ENCODE measurements around the gene NRP2. TPM values are rescaled to one million over a fixed set of nuclear protein-coding genes. Genes with fewer than 3 reads are reported as not detected.

Gene NRP2
- polyA plus RNA-seq, 1 experiment: 114 TPM

- Histone ChIP-seq H3K27ac (ENCODE audit: low read depth, low read length) (no peak overlapping the region), H3K4me3 (ENCODE audit: low read depth, low read length) (no peak overlapping the region), H3K9me3 (ENCODE audit: control insufficient read depth, insufficient read depth, low read length) (no peaks in the 10 kb centered on the region), H3K27me3 (ENCODE audit: control insufficient read depth, insufficient read depth, low read length) (no peaks in the 10 kb centered on the region)
- no peak for DNase-seq (ENCODE audit: low read depth, low spot score)
- TF ChIP-seq CTCF (IDR thresholded peaks at IDR 0.05; ENCODE audit: low read depth, low read length): no peak
- CTCF ChIA-PET: no interaction called here
- POLR2A ChIA-PET: no interaction called here
Measured at GRCh38 chr2:205783872-205784499, 101.7 kb downstream of the NRP2 start.

- POLR2A ChIA-PET: no interaction called here
- H3K4me3 ChIP-seq (ENCODE audit: low read depth, low read length): no peak overlapping the region
- no peaks in the 10 kb centered on the region for H3K27me3 ChIP-seq (ENCODE audit: control insufficient read depth, insufficient read depth, low read length)
- no peak overlapping the region for H3K27ac ChIP-seq (ENCODE audit: low read depth, low read length)
- CTCF ChIA-PET: interaction anchor here (1.1 kb wide), 1 partner anchor 10 kb away, joined by 3 read pairs; no protein-coding TSS in a partner anchor
- DNase-seq (ENCODE audit: low read depth, low spot score): no peak
- TF ChIP-seq CTCF (IDR thresholded peaks at IDR 0.05; ENCODE audit: low read depth, low read length): no peak
- no peaks in the 10 kb centered on the region for H3K9me3 ChIP-seq (ENCODE audit: control insufficient read depth, insufficient read depth, low read length)
Measured at GRCh38 chr2:205785507-205786260, 103.4 kb downstream of the NRP2 start.

GRCh38 chr2:205786976-205787375, 104.7 kb downstream of the NRP2 start:
- CTCF ChIA-PET: no interaction called here
- Histone ChIP-seq H3K9me3 (ENCODE audit: control insufficient read depth, insufficient read depth, low read length) (no peaks in the 10 kb centered on the region), H3K4me3 (ENCODE audit: low read depth, low read length) (no peak overlapping the region), H3K27ac (ENCODE audit: low read depth, low read length) (no peak overlapping the region), H3K27me3 (ENCODE audit: control insufficient read depth, insufficient read depth, low read length) (no peaks in the 10 kb centered on the region)
- TF ChIP-seq CTCF (IDR thresholded peaks at IDR 0.05; ENCODE audit: low read depth, low read length): no peak
- POLR2A ChIA-PET: no interaction called here
- DNase-seq (ENCODE audit: low read depth, low spot score): no peak

- Histone ChIP-seq H3K9me3 (ENCODE audit: control insufficient read depth, insufficient read depth, low read length) (no peaks in the 10 kb centered on the region), H3K27me3 (ENCODE audit: control insufficient read depth, insufficient read depth, low read length) (no peaks in the 10 kb centered on the region), H3K27ac (ENCODE audit: low read depth, low read length) (no peak overlapping the region), H3K4me3 (ENCODE audit: low read depth, low read length) (no peak overlapping the region)
- no peak for DNase-seq (ENCODE audit: low read depth, low spot score)
- ChIA-PET POLR2A (no interaction called here), CTCF (interaction anchor here (1.0 kb wide), 1 partner anchor 12 kb away, joined by 3 read pairs; no protein-coding TSS in a partner anchor)
- TF ChIP-seq CTCF (IDR thresholded peaks at IDR 0.05; ENCODE audit: low read depth, low read length): no peak
Measured at GRCh38 chr2:205787761-205788160, 105.5 kb downstream of the NRP2 start.

- H3K4me3 ChIP-seq (ENCODE audit: low read depth, low read length): no peak overlapping the region
- H3K9me3 ChIP-seq (ENCODE audit: control insufficient read depth, insufficient read depth, low read length): no peaks in the 10 kb centered on the region
- no peak for DNase-seq (ENCODE audit: low read depth, low spot score)
- H3K27ac ChIP-seq (ENCODE audit: low read depth, low read length): no peak overlapping the region
- no peak for TF ChIP-seq CTCF (IDR thresholded peaks at IDR 0.05; ENCODE audit: low read depth, low read length)
- no peaks in the 10 kb centered on the region for H3K27me3 ChIP-seq (ENCODE audit: control insufficient read depth, insufficient read depth, low read length)
- ChIA-PET POLR2A (no interaction called here), CTCF (interaction anchor here (0.8 kb wide), 1 partner anchor 24 kb away, joined by 3 read pairs; no protein-coding TSS in a partner anchor)
Measured at GRCh38 chr2:205789906-205790305, 107.6 kb downstream of the NRP2 start.

Measured in AG04450 (cell line).